Measurements from ENCODE around the gene PCYT1B. TPM values are rescaled to one million over a fixed set of nuclear protein-coding genes. Genes with fewer than 3 reads are reported as not detected.
A peak's percentile ranks its signal among the peaks of the same experiment; 100 is the strongest.

The PCYT1B gene
- total RNA-seq, 4 donors from 2014 or later, result 0.07 TPM; not detected in 3

GRCh38 chrX:24648495-24648894, 1.3 kb upstream of the PCYT1B start:
- ATAC-seq, result no peak
- peaks cover 0 to 4% of the 10 kb centered on the region in 2 donors for H3K4me1 ChIP-seq
- no peak overlapping the region for H3K27ac ChIP-seq
- no peaks in the 10 kb centered on the region for H3K36me3 ChIP-seq
- TF ChIP-seq CTCF (IDR thresholded peaks at IDR 0.05 in 4 of 5, conservative IDR thresholded peaks at IDR 0.05 in 1 of 5), result no peak
- no peak overlapping the region for H3K4me3 ChIP-seq
- peaks cover 0 to 8% (median 0%) of the 10 kb centered on the region in 3 donors for H3K27me3 ChIP-seq
- H3K9me3 ChIP-seq, result no peaks in the 10 kb centered on the region
- intact Hi-C loops (cut with DNase I; ENCODE audit: low total_unique reads) (no loop called here), in situ Hi-C loops (cut with MboI; ENCODE audit: low sequenced_read_pairs in 4 of 4) (no loop called here)
- DNase-seq, result no peak

GRCh38 chrX:24646745-24647182, 383 bp downstream of the PCYT1B start:
- peak overlapping the region in 3 of 4 donors; percentile 21 to 46 (median 33) for H3K4me3 ChIP-seq
- H3K36me3 ChIP-seq, result no peaks in the 10 kb centered on the region
- no peak overlapping the region for H3K27ac ChIP-seq
- DNase-seq (no peak), ATAC-seq (no peak)
- H3K4me1 ChIP-seq, result peaks cover 0 to 4% of the 10 kb centered on the region in 2 donors
- intact Hi-C loops (cut with DNase I; ENCODE audit: low total_unique reads) (no loop called here), in situ Hi-C loops (cut with MboI; ENCODE audit: low sequenced_read_pairs in 4 of 4) (no loop called here)
- H3K9me3 ChIP-seq, result no peaks in the 10 kb centered on the region
- TF ChIP-seq POLR2A (IDR thresholded peaks at IDR 0.05) (no peak), CTCF (IDR thresholded peaks at IDR 0.05 in 4 of 5, conservative IDR thresholded peaks at IDR 0.05 in 1 of 5) (no peak)
- peaks cover 0 to 8% (median 0%) of the 10 kb centered on the region in 3 donors for H3K27me3 ChIP-seq

GRCh38 chrX:24646006-24646405, 1.1 kb downstream of the PCYT1B start:
- Histone ChIP-seq H3K27me3 (peaks cover 0 to 8% (median 0%) of the 10 kb centered on the region in 3 donors), H3K9me3 (no peaks in the 10 kb centered on the region), H3K36me3 (no peaks in the 10 kb centered on the region), H3K4me1 (peaks cover 0 to 4% of the 10 kb centered on the region in 2 donors), H3K4me3 (no peak overlapping the region), H3K27ac (no peak overlapping the region)
- DNase-seq (no peak), ATAC-seq (no peak)
- no peak for TF ChIP-seq CTCF (IDR thresholded peaks at IDR 0.05 in 4 of 5, conservative IDR thresholded peaks at IDR 0.05 in 1 of 5)
- no peak for TF ChIP-seq POLR2A (IDR thresholded peaks at IDR 0.05)
- in situ Hi-C loops (cut with MboI; ENCODE audit: low sequenced_read_pairs in 4 of 4), result no loop called here
- intact Hi-C loops (cut with DNase I; ENCODE audit: low total_unique reads), result no loop called here

- H3K4me1 ChIP-seq, result peaks cover 0 to 4% of the 10 kb centered on the region in 2 donors
- peaks cover 0 to 8% (median 0%) of the 10 kb centered on the region in 3 donors for H3K27me3 ChIP-seq
- H3K4me3 ChIP-seq, result no peak overlapping the region
- no peak for ATAC-seq
- intact Hi-C loops (cut with DNase I; ENCODE audit: low total_unique reads), result no loop called here
- in situ Hi-C loops (cut with MboI; ENCODE audit: low sequenced_read_pairs in 4 of 4), result no loop called here
- no peaks in the 10 kb centered on the region for H3K9me3 ChIP-seq
- no peak for TF ChIP-seq CTCF (IDR thresholded peaks at IDR 0.05 in 4 of 5, conservative IDR thresholded peaks at IDR 0.05 in 1 of 5)
- no peak for TF ChIP-seq POLR2A (IDR thresholded peaks at IDR 0.05)
- H3K36me3 ChIP-seq, result no peaks in the 10 kb centered on the region
- H3K27ac ChIP-seq, result no peak overlapping the region
- no peak for DNase-seq
These were observed 4.0 kb downstream of the PCYT1B start for GRCh38 chrX:24643116-24643515.

GRCh38 chrX:24629701-24630100, 17.4 kb downstream of the PCYT1B start:
- H3K27ac ChIP-seq, result no peak overlapping the region
- no peaks in the 10 kb centered on the region for H3K4me1 ChIP-seq
- H3K9me3 ChIP-seq, result no peaks in the 10 kb centered on the region
- TF ChIP-seq POLR2A (IDR thresholded peaks at IDR 0.05) (no peak), CTCF (IDR thresholded peaks at IDR 0.05 in 4 of 5, conservative IDR thresholded peaks at IDR 0.05 in 1 of 5) (no peak)
- intact Hi-C loops (cut with DNase I; ENCODE audit: low total_unique reads), result no loop called here
- H3K36me3 ChIP-seq, result no peaks in the 10 kb centered on the region
- no peaks in the 10 kb centered on the region for H3K27me3 ChIP-seq
- in situ Hi-C loops (cut with MboI; ENCODE audit: low sequenced_read_pairs in 4 of 4), result no loop called here
- DNase-seq, result no peak
- no peak overlapping the region for H3K4me3 ChIP-seq
- ATAC-seq, result no peak

Measured in gastrocnemius medialis (tissue), 4 donors.